Retinal pigment epithelial cell (primary cell): ENCODE measurements around the gene TMPRSS11E.
"Not testable (repeated sequence)": the region's sequence is repeated elsewhere in the genome, so short reads cannot be mapped to it uniquely, and the experiment has no call there.

ENCODE experiments used
- DNase-seq: peaks from one replicate; pipeline ENCODE4 v3.0.0-alpha.2; 2010; ENCODE audit warnings: low read depth
- H3K4me3 ChIP-seq: 2 replicates; pipeline ENCODE4 v1.5.1; 2011; ENCODE audit warnings: mild to moderate bottlenecking, low read length, control low read depth, moderate library complexity
- CTCF ChIP-seq: conservative IDR thresholded peaks from 2 replicates; pipeline ENCODE4 v1.5.1; 2011; ENCODE audit warnings: low read depth, low read length, control low read depth, inconsistent platforms

The TMPRSS11E gene, protein sequence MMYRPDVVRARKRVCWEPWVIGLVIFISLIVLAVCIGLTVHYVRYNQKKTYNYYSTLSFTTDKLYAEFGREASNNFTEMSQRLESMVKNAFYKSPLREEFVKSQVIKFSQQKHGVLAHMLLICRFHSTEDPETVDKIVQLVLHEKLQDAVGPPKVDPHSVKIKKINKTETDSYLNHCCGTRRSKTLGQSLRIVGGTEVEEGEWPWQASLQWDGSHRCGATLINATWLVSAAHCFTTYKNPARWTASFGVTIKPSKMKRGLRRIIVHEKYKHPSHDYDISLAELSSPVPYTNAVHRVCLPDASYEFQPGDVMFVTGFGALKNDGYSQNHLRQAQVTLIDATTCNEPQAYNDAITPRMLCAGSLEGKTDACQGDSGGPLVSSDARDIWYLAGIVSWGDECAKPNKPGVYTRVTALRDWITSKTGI

GRCh38 chr4:68447201-68447600, at the start of gene TMPRSS11E:
TSS of gene TMPRSS11E (plus strand) at chr4:68447463. CDS start at chr4:68447513, 50 bp downstream.
- no peak for DNase-seq
- no peak for TF ChIP-seq CTCF
- no peak within 1 kb of the TSS for H3K4me3 ChIP-seq

DNA sequence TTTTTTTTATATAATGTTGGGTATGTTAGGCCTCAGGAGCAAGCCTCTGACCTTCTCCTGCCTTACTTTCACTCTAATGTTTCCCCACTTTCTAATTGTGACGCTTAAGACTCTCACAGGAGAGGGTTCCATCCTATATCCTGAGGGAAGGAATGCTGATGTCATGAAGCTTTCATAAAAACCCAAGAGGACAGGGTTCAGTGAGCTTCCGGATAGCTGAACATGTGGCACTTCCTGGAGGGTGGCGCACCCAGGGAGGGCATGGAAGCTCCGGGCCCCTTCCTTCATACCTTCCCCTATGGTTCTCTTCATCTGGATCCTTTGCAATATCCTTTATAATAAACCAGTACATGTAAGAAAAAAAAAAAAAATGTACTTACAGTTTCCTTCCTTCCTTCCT, 48.0 kb upstream of the TMPRSS11E start:
- H3K4me3 ChIP-seq: no peak overlapping the region
- no peak for DNase-seq
- no peak for TF ChIP-seq CTCF

GRCh38 chr4:68401231-68401630, 46.0 kb upstream of the TMPRSS11E start:
- no peak for TF ChIP-seq CTCF
- no peak for DNase-seq
- H3K4me3 ChIP-seq: no peak overlapping the region

DNA sequence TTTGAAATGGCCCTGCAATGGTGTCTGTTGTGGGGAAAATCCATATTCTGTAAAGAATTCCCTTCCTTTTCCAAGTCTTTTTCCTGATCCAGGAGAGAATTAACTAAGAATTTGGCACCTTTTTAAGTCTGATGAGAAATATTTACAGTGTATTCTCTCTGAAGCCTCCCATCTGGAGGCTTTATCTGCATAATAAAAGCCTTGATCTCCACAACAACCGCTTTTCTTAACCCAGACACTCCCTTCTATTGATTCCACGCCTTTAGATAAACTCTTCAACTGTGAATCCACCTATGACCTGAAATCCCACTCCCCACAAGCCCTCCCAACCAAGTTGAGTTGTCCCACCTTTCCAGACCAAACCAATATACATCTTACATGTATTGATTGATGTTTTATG, 43.1 kb upstream of the TMPRSS11E start:
- DNase-seq: no peak
- no peak for TF ChIP-seq CTCF
- no peak overlapping the region for H3K4me3 ChIP-seq

GRCh38 chr4:68405718-68406478, 41.4 kb upstream of the TMPRSS11E start:
- DNase-seq, H3K4me3 ChIP-seq: not testable (repeated sequence)

GRCh38 chr4:68406479-68406859, 40.8 kb upstream of the TMPRSS11E start:
- no peak for DNase-seq
- no peak overlapping the region for H3K4me3 ChIP-seq
- TF ChIP-seq CTCF: no peak

- not testable (repeated sequence) for DNase-seq, H3K4me3 ChIP-seq
Measured at GRCh38 chr4:68407015-68407867, 40.0 kb upstream of the TMPRSS11E start.
